H9 (cell line): Measurements from ENCODE around the gene REXO4. TPM values are rescaled to one million over a fixed set of nuclear protein-coding genes. Genes with fewer than 3 reads are reported as not detected.

Experiments used
- DNase-seq: peaks from one replicate; pipeline ENCODE4 v3.0.0-alpha.2; 2017
- H2AFZ ChIP-seq: one replicate; pipeline ENCODE4 v1.6.1; 2013; ENCODE audit warnings: mild to moderate bottlenecking, low read length, control low read depth, moderate library complexity
- H2AK5ac ChIP-seq: 2 replicates; pipeline ENCODE4 v1.6.1; 2013; ENCODE audit warnings: low read length, control low read depth, mixed read lengths; ENCODE audit not compliant: insufficient read length
- H2BK120ac ChIP-seq: one replicate; pipeline ENCODE4 v1.6.1; 2013; ENCODE audit warnings: low read depth, mild to moderate bottlenecking, low read length, control low read depth, inconsistent platforms; ENCODE audit not compliant: poor library complexity, severe bottlenecking
- H2BK12ac ChIP-seq: 2 replicates; pipeline ENCODE4 v1.6.1; 2013; ENCODE audit warnings: low read length, control low read depth, mixed read lengths, low read depth; ENCODE audit not compliant: insufficient read length
- H2BK15ac ChIP-seq: 2 replicates; pipeline ENCODE4 v1.6.1; 2013; ENCODE audit warnings: low read depth, low read length, control low read depth
- H2BK20ac ChIP-seq: one replicate; pipeline ENCODE4 v1.6.1; 2013; ENCODE audit warnings: low read depth, mild to moderate bottlenecking, low read length, control low read depth, inconsistent platforms; ENCODE audit not compliant: poor library complexity, severe bottlenecking
- H2BK5ac ChIP-seq: 2 replicates; pipeline ENCODE4 v1.6.1; 2013; ENCODE audit warnings: low read length, control low read depth, mixed read lengths; ENCODE audit not compliant: insufficient read length
- H3K14ac ChIP-seq: 2 replicates; pipeline ENCODE4 v1.6.1; 2013; ENCODE audit warnings: low read length, control low read depth; ENCODE audit not compliant: insufficient read depth
- H3K18ac ChIP-seq: 2 replicates; pipeline ENCODE4 v1.6.1; 2013; ENCODE audit warnings: low read depth, mild to moderate bottlenecking, mixed read lengths, low read length, control low read depth; ENCODE audit not compliant: insufficient read length
- H3K23ac ChIP-seq: 2 replicates; pipeline ENCODE4 v1.6.1; 2013; ENCODE audit warnings: low read length, control low read depth, mixed read lengths, low read depth; ENCODE audit not compliant: insufficient read length
- H3K23me2 ChIP-seq: 2 replicates; pipeline ENCODE4 v1.6.1; 2013; ENCODE audit warnings: low read depth, mild to moderate bottlenecking, mixed read lengths, low read length, control low read depth; ENCODE audit not compliant: insufficient read length, poor library complexity, severe bottlenecking
- H3K27ac ChIP-seq: 2 replicates; pipeline ENCODE4 v1.5.1; 2013; ENCODE audit warnings: low read length, control low read depth, mixed read lengths, low read depth; ENCODE audit not compliant: insufficient read length
- H3K27me3 ChIP-seq: 2 replicates; pipeline ENCODE4 v1.6.1; 2013; ENCODE audit warnings: low read length, control low read depth, inconsistent platforms; ENCODE audit not compliant: insufficient read depth
- H3K4ac ChIP-seq: 2 replicates; pipeline ENCODE4 v1.6.1; 2013; ENCODE audit warnings: low read depth, mild to moderate bottlenecking, control low read depth, inconsistent platforms, low read length, moderate library complexity
- H3K4me1 ChIP-seq: 2 replicates; pipeline ENCODE4 v1.6.1; 2013; ENCODE audit warnings: low read length, control low read depth, inconsistent platforms; ENCODE audit not compliant: insufficient read depth
- H3K4me2 ChIP-seq: 2 replicates; pipeline ENCODE4 v1.6.1; 2013; ENCODE audit warnings: low read length, control low read depth, mixed read lengths; ENCODE audit not compliant: insufficient read length, insufficient read depth
- H3K56ac ChIP-seq: 2 replicates; pipeline ENCODE4 v1.6.1; 2013; ENCODE audit warnings: low read depth, mild to moderate bottlenecking, mixed read lengths, low read length, control low read depth; ENCODE audit not compliant: insufficient read length
- H3K79me1 ChIP-seq: 2 replicates; pipeline ENCODE4 v1.6.1; 2013; ENCODE audit warnings: low read depth, mild to moderate bottlenecking, moderate library complexity, low read length, control low read depth, inconsistent platforms; ENCODE audit not compliant: insufficient read depth, poor library complexity, severe bottlenecking
- H3K79me2 ChIP-seq: 2 replicates; pipeline ENCODE4 v1.6.1; 2013; ENCODE audit warnings: low read length, control low read depth, inconsistent platforms; ENCODE audit not compliant: insufficient read depth
- H3K9ac ChIP-seq: 2 replicates; pipeline ENCODE4 v1.6.1; 2013; ENCODE audit warnings: low read length, control low read depth, mixed read lengths; ENCODE audit not compliant: insufficient read length; ENCODE audit errors: extremely low read depth
- H3K9me3 ChIP-seq: one replicate; pipeline ENCODE4 v1.6.1; 2013; ENCODE audit warnings: low read depth, low read length, inconsistent platforms; ENCODE audit not compliant: control insufficient read depth
- H3T11ph ChIP-seq: one replicate; pipeline ENCODE4 v1.6.1; 2013; ENCODE audit warnings: mild to moderate bottlenecking, low read length, control low read depth, inconsistent platforms
- H4K20me1 ChIP-seq: one replicate; pipeline ENCODE4 v1.6.1; 2013; ENCODE audit not compliant: control insufficient read depth, insufficient read length, insufficient read depth
- H4K5ac ChIP-seq: 2 replicates; pipeline ENCODE4 v1.6.1; 2013; ENCODE audit warnings: low read depth, mild to moderate bottlenecking, mixed read lengths, low read length, control low read depth; ENCODE audit not compliant: insufficient read length
- H4K8ac ChIP-seq: replicated peaks from 2 replicates; pipeline ENCODE4 v1.6.1; 2013; ENCODE audit warnings: low read length, control low read depth, mixed read lengths, low read depth; ENCODE audit not compliant: insufficient read length
- H4K91ac ChIP-seq: 2 replicates; pipeline ENCODE4 v1.6.1; 2013; ENCODE audit warnings: low read depth, mild to moderate bottlenecking, moderate library complexity, mixed read lengths, low read length, control low read depth; ENCODE audit not compliant: insufficient read length
- H3K27ac Mint-ChIP-seq, 3 experiments: 2 replicates in 2 of 3; 3 replicates in 1 of 3; pipeline ENCODE4 v1.8.0; 2020 to 2021; ENCODE audit warnings: mixed read lengths in 3 of 3, mild to moderate bottlenecking in 1 of 3, moderate library complexity in 1 of 3
- H3K27me3 Mint-ChIP-seq: 2 replicates; pipeline ENCODE4 v1.8.0; 2021; ENCODE audit warnings: low read depth, mild to moderate bottlenecking, moderate library complexity, mixed read lengths
- H3K36me3 Mint-ChIP-seq, 3 experiments: 2 replicates in 2 of 3; 3 replicates in 1 of 3; pipeline ENCODE4 v1.8.0; 2020 to 2021; ENCODE audit warnings: low read depth in 3 of 3, mixed read lengths in 3 of 3; ENCODE audit not compliant: insufficient read depth in 1 of 3
- H3K4me1 Mint-ChIP-seq, 2 experiments: 2 replicates each; pipeline ENCODE4 v1.8.0; 2020; ENCODE audit warnings: mixed read lengths in 2 of 2
- H3K4me3 Mint-ChIP-seq, 2 experiments: 2 replicates in 1 of 2; 3 replicates in 1 of 2; pipeline ENCODE4 v1.8.0; 2020 to 2021; ENCODE audit warnings: mild to moderate bottlenecking in 2 of 2, mixed read lengths in 2 of 2, moderate library complexity in 1 of 2
- H3K9me3 Mint-ChIP-seq, 2 experiments: 2 replicates in 1 of 2; 3 replicates in 1 of 2; pipeline ENCODE4 v1.8.0; 2020; ENCODE audit warnings: mild to moderate bottlenecking in 2 of 2, mixed read lengths in 2 of 2, moderate library complexity in 1 of 2
- CTCF ChIP-seq: fragments of 200-600 bp; sonication (generic); conservative IDR thresholded peaks from 3 replicates; pipeline ENCODE4 v1.8.0; 2021; ENCODE audit warnings: antibody characterized with exemption, mild to moderate bottlenecking
- WGBS: extraction: QIAGEN DNeasy Blood & Tissue Kit; methylation state at CpG from one replicate; pipeline ENCODE4 v1.1.7; 2013; ENCODE audit warnings: missing lambda C conversion rate, low lambda C conversion rate, mixed read lengths; ENCODE audit not compliant: insufficient read length; ENCODE audit errors: extremely low coverage; 5-methylcytosine and 5-hydroxymethylcytosine counted together
- long read RNA-seq: library from polyadenylated mRNA; unstranded; transcript quantifications from one replicate; pipeline ENCODE4 v2.0.0, GENCODE V29; 2020
- total RNA-seq: library from RNA; stranded (reverse); gene quantifications from 2 replicates; pipeline ENCODE4 v1.2.1, GENCODE V29; 2021

The REXO4 gene
- total RNA-seq: 33.6 and 35.2 TPM in 2 replicates
- long read RNA-seq, transcript REXO4-202 (8 exons, 2,360 nt): major isoform, 12 of 19 reads
- long read RNA-seq, partial matches to known transcripts: 1 of 19 reads
- long read RNA-seq, other reads (novel, unspliced or antisense): 5 of 19 reads

GRCh38 chr9:133417541-133418461 is at the start of gene REXO4:
TSS of gene REXO4 (minus strand) at chr9:133418010. CDS start at chr9:133417844, 166 bp downstream.
- no peak within 1 kb of the TSS for H2AFZ ChIP-seq
- peak within 1 kb of the TSS; percentile 64 for H3K9ac ChIP-seq
- H2BK15ac ChIP-seq: no peak within 1 kb of the TSS
- H3K9me3 ChIP-seq: no peaks in the 10 kb centered on the region
- no CpG with 5 or more reads among the region's 75 CpGs for WGBS
- H3K9me3 Mint-ChIP-seq: peaks cover 2 to 3% of the 10 kb centered on the region in 2 experiments; a peak in 4 of 5 replicates
- no peak within 1 kb of the TSS for H2BK120ac ChIP-seq
- H3K14ac ChIP-seq: peak within 1 kb of the TSS; percentile 67
- peaks cover 7% of the 10 kb centered on the region for H3K23me2 ChIP-seq
- no peak within 1 kb of the TSS for H4K8ac ChIP-seq
- no peak within 1 kb of the TSS for H4K5ac ChIP-seq
- peaks cover 5% of the 10 kb centered on the region; the same call in 1 of the 2 replicates for H3K4me1 ChIP-seq
- peak; percentile 93 for DNase-seq
- peak within 1 kb of the TSS; percentile 94 to 95 for H3K4me3 Mint-ChIP-seq
- no peak within 1 kb of the TSS for H2AK5ac ChIP-seq
- H3K4me1 Mint-ChIP-seq: peaks cover 27 to 41% of the 10 kb centered on the region in 2 experiments
- peak within 1 kb of the TSS; percentile 96 to 98 (median 98) for H3K27ac Mint-ChIP-seq
- no peak within 1 kb of the TSS for H2BK12ac ChIP-seq
- no peaks in the 10 kb centered on the region for H4K20me1 ChIP-seq
- H4K91ac ChIP-seq: no peak within 1 kb of the TSS
- peaks cover 27 to 40% (median 33%) of the 10 kb centered on the region in 3 experiments; a peak in 6 of 7 replicates for H3K36me3 Mint-ChIP-seq
- H3K4ac ChIP-seq: no peak within 1 kb of the TSS
- peaks cover 4% of the 10 kb centered on the region; the same call in 1 of the 2 replicates for H3K79me2 ChIP-seq
- peak within 1 kb of the TSS; percentile 75 for H3K27ac ChIP-seq
- peaks cover 6% of the 10 kb centered on the region for H3K79me1 ChIP-seq
- no peak within 1 kb of the TSS for H2BK5ac ChIP-seq
- peak within 1 kb of the TSS; percentile 67 for H3K4me2 ChIP-seq
- no peak within 1 kb of the TSS for H2BK20ac ChIP-seq
- no peak within 1 kb of the TSS for H3K23ac ChIP-seq
- no peak for TF ChIP-seq CTCF
- H3T11ph ChIP-seq: no peak within 1 kb of the TSS
- no peak within 1 kb of the TSS for H3K56ac ChIP-seq
- peak within 1 kb of the TSS; percentile 83 for H3K18ac ChIP-seq
- H3K27me3 Mint-ChIP-seq: no peaks in the 10 kb centered on the region; the same call in 1 of the 2 replicates
- H3K27me3 ChIP-seq: no peaks in the 10 kb centered on the region
